Measurements from ENCODE around the gene B3GNT7. TPM values are rescaled to one million over a fixed set of nuclear protein-coding genes. Genes with fewer than 3 reads are reported as not detected.
"Not testable (repeated sequence)": the region's sequence is repeated elsewhere in the genome, so short reads cannot be mapped to it uniquely, and the experiment has no call there.

B3GNT7 gene
- total RNA-seq, 1 donor from 2014 or later: 1.8 TPM

- H3K4me3 Mint-ChIP-seq (ENCODE audit: unreplicated experiment): no peak overlapping the region
- peaks cover 9% of the 10 kb centered on the region for H3K4me1 Mint-ChIP-seq (ENCODE audit: low read depth)
- peak; percentile 92 for DNase-seq (ENCODE audit: low spot score)
- no peaks in the 10 kb centered on the region for H3K27me3 Mint-ChIP-seq (ENCODE audit: low read depth)
- H3K9me3 Mint-ChIP-seq (ENCODE audit: low read depth): no peaks in the 10 kb centered on the region
- no peak overlapping the region for H3K27ac Mint-ChIP-seq (ENCODE audit: unreplicated experiment)
- TF ChIP-seq CTCF (IDR thresholded peaks at IDR 0.05): no peak
- H3K36me3 Mint-ChIP-seq (ENCODE audit: low read depth): peaks cover 17% of the 10 kb centered on the region
Measured at GRCh38 chr2:231371430-231372054, 24.0 kb upstream of the B3GNT7 start.

GRCh38 chr2:231372326-231372725 lies 23.2 kb upstream of the B3GNT7 start:
- Mint-ChIP-seq H3K4me3 (ENCODE audit: unreplicated experiment) (no peak overlapping the region), H3K36me3 (ENCODE audit: low read depth) (peaks cover 17% of the 10 kb centered on the region), H3K27ac (ENCODE audit: unreplicated experiment) (no peak overlapping the region), H3K9me3 (ENCODE audit: low read depth) (no peaks in the 10 kb centered on the region), H3K27me3 (ENCODE audit: low read depth) (no peaks in the 10 kb centered on the region), H3K4me1 (ENCODE audit: low read depth) (peaks cover 9% of the 10 kb centered on the region)
- DNase-seq (ENCODE audit: low spot score): no peak
- TF ChIP-seq CTCF (IDR thresholded peaks at IDR 0.05): no peak

GRCh38 chr2:231373184-231373583 lies 22.3 kb upstream of the B3GNT7 start:
- H3K36me3 Mint-ChIP-seq (ENCODE audit: low read depth): peaks cover 14% of the 10 kb centered on the region
- no peak for TF ChIP-seq CTCF (IDR thresholded peaks at IDR 0.05)
- no peaks in the 10 kb centered on the region for H3K27me3 Mint-ChIP-seq (ENCODE audit: low read depth)
- no peak overlapping the region for H3K27ac Mint-ChIP-seq (ENCODE audit: unreplicated experiment)
- H3K9me3 Mint-ChIP-seq (ENCODE audit: low read depth): no peaks in the 10 kb centered on the region
- peaks cover 10% of the 10 kb centered on the region for H3K4me1 Mint-ChIP-seq (ENCODE audit: low read depth)
- DNase-seq (ENCODE audit: low spot score): no peak
- no peak overlapping the region for H3K4me3 Mint-ChIP-seq (ENCODE audit: unreplicated experiment)

- TF ChIP-seq CTCF (IDR thresholded peaks at IDR 0.05): no peak
- H3K36me3 Mint-ChIP-seq (ENCODE audit: low read depth): peaks cover 12% of the 10 kb centered on the region
- peaks cover 12% of the 10 kb centered on the region for H3K4me1 Mint-ChIP-seq (ENCODE audit: low read depth)
- no peaks in the 10 kb centered on the region for H3K27me3 Mint-ChIP-seq (ENCODE audit: low read depth)
- no peaks in the 10 kb centered on the region for H3K9me3 Mint-ChIP-seq (ENCODE audit: low read depth)
- H3K4me3 Mint-ChIP-seq (ENCODE audit: unreplicated experiment): no peak overlapping the region
- no peak for DNase-seq (ENCODE audit: low spot score)
- H3K27ac Mint-ChIP-seq (ENCODE audit: unreplicated experiment): no peak overlapping the region
Measured at GRCh38 chr2:231373786-231374349, 21.6 kb upstream of the B3GNT7 start.

GRCh38 chr2:231374771-231375170 lies 20.7 kb upstream of the B3GNT7 start:
- Mint-ChIP-seq H3K27ac (ENCODE audit: unreplicated experiment) (no peak overlapping the region), H3K4me3 (ENCODE audit: unreplicated experiment) (no peak overlapping the region), H3K27me3 (ENCODE audit: low read depth) (no peaks in the 10 kb centered on the region), H3K9me3 (ENCODE audit: low read depth) (no peaks in the 10 kb centered on the region), H3K4me1 (ENCODE audit: low read depth) (peaks cover 12% of the 10 kb centered on the region), H3K36me3 (ENCODE audit: low read depth) (peaks cover 12% of the 10 kb centered on the region)
- no peak for DNase-seq (ENCODE audit: low spot score)
- no peak for TF ChIP-seq CTCF (IDR thresholded peaks at IDR 0.05)

GRCh38 chr2:231375994-231376615 lies 19.4 kb upstream of the B3GNT7 start:
- peaks cover 12% of the 10 kb centered on the region for H3K4me1 Mint-ChIP-seq (ENCODE audit: low read depth)
- not testable (repeated sequence) for H3K4me3 Mint-ChIP-seq (ENCODE audit: unreplicated experiment)

More at GRCh38 chr2:231375994-231376615, 19.4 kb upstream of the B3GNT7 start:
- not testable (repeated sequence) for H3K27me3 Mint-ChIP-seq (ENCODE audit: low read depth); DNase-seq (ENCODE audit: low spot score); H3K27ac Mint-ChIP-seq (ENCODE audit: unreplicated experiment); H3K9me3 Mint-ChIP-seq (ENCODE audit: low read depth)
- peaks cover 10% of the 10 kb centered on the region for H3K36me3 Mint-ChIP-seq (ENCODE audit: low read depth)
